HG03103 (cell line): ENCODE measurements around the gene DOK3.

Experiments used
- ATAC-seq: cut with Tn5 transposase; IDR thresholded peaks from one replicate; pipeline ENCODE4 v1.9.1; 2021; ENCODE audit warnings: low read depth; ENCODE audit not compliant: unreplicated experiment

The DOK3 gene

DNA sequence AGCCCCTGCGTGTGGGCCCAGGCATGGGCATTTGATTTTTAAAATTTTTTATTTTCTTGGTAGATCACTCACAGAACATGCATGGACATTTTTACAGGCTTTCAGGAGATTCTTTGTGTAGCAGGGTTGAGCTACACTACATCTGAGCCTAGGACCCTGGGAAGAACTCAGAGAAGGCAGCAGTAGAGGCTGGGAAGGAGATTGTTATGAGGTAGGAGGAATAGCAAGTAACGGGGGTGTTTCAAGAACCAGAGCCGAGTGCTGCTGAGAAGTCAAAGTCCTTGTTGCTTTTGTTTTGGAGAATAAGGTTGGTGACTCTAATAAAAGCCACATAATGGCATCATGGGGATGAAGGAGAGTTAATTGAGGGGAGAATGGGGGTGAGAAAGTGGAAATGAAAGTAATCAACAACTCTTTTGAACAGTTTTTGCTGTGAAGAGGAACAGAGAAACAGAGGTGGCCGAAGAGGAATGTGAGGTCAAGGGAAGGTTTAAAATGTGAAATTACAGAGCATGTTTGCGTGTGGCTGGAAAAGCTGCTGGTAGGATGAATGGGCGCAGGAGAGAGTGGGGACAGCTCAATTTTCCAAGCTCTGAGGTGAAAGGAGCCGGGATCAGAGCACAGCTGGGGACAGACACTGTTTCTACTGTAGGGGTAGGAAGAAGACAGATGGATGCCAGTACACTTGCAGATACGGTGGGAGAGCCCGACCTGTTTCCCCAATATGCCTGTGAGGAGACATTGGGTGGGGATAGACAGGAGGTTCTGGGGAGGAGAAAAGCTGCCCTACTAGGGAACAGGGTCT lies 7.5 kb downstream of the DOK3 start:
- no peak for ATAC-seq

- ATAC-seq, result no peak
Measured at GRCh38 chr5:177500685-177501522, 8.7 kb downstream of the DOK3 start.

- no peak for ATAC-seq
Measured at GRCh38 chr5:177499842-177500241, 9.8 kb downstream of the DOK3 start.

- ATAC-seq, result no peak
Measured at GRCh38 chr5:177498013-177498787, 11.4 kb downstream of the DOK3 start.

DNA sequence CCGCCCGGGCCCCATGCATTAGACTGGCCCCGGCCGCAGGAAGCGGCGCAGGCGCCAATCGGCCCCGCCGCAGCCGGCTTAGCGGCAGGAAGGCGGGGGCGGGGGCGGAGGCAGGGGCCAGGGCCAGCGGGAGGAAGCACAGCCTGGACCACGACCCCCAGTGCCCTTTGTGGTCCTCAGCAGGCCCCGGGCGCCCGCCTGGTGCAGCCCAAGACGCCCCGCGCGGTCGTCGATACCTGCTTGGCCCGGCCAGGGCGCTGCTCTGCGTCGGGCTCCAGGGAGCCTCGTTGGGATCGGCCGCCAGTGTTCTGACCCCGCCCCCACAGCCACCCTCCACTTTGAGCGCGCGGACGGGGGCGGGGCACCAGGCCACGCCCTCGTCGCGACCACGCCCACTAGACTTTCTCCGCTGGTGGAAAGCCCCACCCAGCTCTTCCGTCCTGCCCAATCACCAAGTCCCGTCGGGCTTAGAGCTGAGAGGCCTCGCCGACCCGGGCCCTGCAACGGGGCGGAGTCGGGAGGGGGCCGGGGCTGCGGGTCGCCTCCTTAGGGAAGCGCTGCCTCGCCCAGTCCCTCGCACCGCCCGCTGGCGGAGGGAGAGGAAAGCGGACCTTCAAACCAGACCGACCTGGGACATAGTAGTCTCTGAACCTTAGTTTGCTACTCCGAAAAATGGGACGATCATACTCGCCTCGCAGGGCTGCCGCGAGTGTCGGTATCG lies 12.2 kb downstream of the DOK3 start, which contains the start of gene PDLIM7:
PDLIM7 (minus strand) TSS at position 313 of the 721 bp plus-strand sequence. CDS start 1,092 bp downstream, outside the sequence.
- peak; percentile 62 for ATAC-seq

GRCh38 chr5:177496727-177497291 lies 12.8 kb downstream of the DOK3 start:
- no peak for ATAC-seq

- ATAC-seq, result no peak
Measured at GRCh38 chr5:177496070-177496726, 13.4 kb downstream of the DOK3 start.

GRCh38 chr5:177495243-177496060 lies 14.2 kb downstream of the DOK3 start:
- ATAC-seq, result no peak

- no peak for ATAC-seq
Measured at GRCh38 chr5:177494346-177495195, 15.1 kb downstream of the DOK3 start.

GRCh38 chr5:177493795-177494345 lies 15.8 kb downstream of the DOK3 start:
- ATAC-seq, result no peak

DNA sequence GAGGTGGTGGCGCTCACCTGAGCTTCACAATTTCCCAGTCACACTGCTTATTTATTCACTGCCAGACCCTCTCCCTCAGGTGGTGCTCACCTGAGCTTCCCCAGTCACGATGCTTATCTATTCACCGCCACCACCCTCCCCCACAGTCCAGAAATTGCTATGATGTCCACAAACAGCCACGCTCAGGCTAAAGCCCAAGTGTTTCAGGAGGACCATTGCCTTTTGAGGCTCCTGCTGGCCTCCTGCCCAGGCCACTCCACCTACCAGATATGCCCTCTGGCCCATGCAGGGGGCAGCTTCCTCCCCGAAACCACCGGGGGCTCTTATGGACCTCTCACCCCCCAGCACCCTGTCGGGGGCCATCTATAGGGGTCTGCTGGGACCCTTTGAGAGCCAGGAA lies 16.8 kb downstream of the DOK3 start:
- ATAC-seq, result no peak

GRCh38 chr5:177491983-177492746 lies 17.5 kb downstream of the DOK3 start:
- ATAC-seq, result no peak

GRCh38 chr5:177491429-177491945 lies 18.1 kb downstream of the DOK3 start:
- ATAC-seq, result no peak

- ATAC-seq, result no peak
Measured at GRCh38 chr5:177490992-177491391, 18.6 kb downstream of the DOK3 start.

GRCh38 chr5:177490311-177490991 lies 19.2 kb downstream of the DOK3 start:
- no peak for ATAC-seq
